HG03025 (cell line): ENCODE results near the gene PPP6R2.

ENCODE experiments used
- ATAC-seq: cut with Tn5 transposase; IDR thresholded peaks from one replicate; pipeline ENCODE4 v1.9.1; 2021; ENCODE audit warnings: mild to moderate bottlenecking, moderate library complexity; ENCODE audit not compliant: unreplicated experiment, low FRiP score

PPP6R2 gene

DNA sequence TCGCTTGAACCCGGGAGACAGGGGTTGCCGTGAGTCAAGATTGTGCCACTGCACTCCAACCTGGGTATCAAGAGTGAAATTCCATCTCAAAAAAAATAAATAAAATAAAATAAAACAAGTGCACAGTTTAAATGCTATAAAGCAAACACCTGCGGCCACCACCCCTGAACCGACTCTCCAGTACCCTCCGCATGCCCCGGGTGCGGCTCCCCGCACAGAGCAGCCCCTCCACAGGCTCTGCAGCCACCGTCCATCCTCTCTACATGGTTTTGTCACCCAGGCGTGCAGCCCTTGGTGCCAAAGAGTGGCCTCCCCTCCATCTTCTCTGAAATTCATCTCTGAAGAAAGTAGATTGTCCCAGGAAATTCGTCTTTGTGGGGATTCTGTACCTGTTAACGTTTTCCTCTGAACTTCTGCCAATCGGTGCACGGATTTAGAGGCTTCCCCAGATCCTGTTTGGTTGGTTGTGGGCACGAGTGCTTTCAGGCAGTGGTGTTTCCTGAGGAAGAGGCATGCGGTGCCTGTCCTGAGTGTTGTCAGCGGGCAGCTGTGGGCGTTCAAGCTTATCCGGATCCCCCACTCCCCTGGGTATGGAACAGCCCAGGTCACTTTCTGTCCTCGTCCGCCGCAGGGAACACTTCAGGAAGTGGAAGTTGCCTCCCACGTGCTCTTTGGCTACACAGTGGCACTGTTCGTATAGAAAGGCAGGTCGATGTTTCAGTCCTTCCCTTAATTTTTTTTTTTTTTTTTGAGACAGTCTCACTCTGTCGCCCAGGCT is 147.6 kb downstream of the PPP6R2 start:
- ATAC-seq: no peak
